OCI-LY1 (cell line): ENCODE data around the gene RXFP3.

Source experiments
- H2AFZ ChIP-seq: fragments of 200-600 bp; sonication (generic), shearing (Covaris generic); 2 replicates; pipeline ENCODE4 v1.6.0; 2014; ENCODE audit warnings: antibody characterized with exemption, mild to moderate bottlenecking, low read length
- H3F3A ChIP-seq: fragments of 200-600 bp; sonication (generic), shearing (Covaris generic); 2 replicates; pipeline ENCODE4 v1.6.0; 2014; ENCODE audit warnings: mild to moderate bottlenecking, antibody characterized with exemption, low read length, moderate library complexity; ENCODE audit not compliant: insufficient read depth
- H3K27ac ChIP-seq: fragments of 200-600 bp; sonication (generic); 2 replicates; pipeline ENCODE4 v1.5.1; 2014; ENCODE audit warnings: low read length, mixed run types, mild to moderate bottlenecking, low read depth; ENCODE audit not compliant: poor library complexity, severe bottlenecking
- H3K27me3 ChIP-seq: fragments of 200-600 bp; sonication (generic); 2 replicates; pipeline ENCODE4 v1.6.0; 2014; ENCODE audit warnings: antibody characterized with exemption, mild to moderate bottlenecking, low read length, moderate library complexity; ENCODE audit not compliant: insufficient read depth
- H3K36me3 ChIP-seq: fragments of 200-600 bp; sonication (generic); 2 replicates; pipeline ENCODE4 v1.6.1; 2014; ENCODE audit warnings: mild to moderate bottlenecking, antibody characterized with exemption, low read length, moderate library complexity, mixed read lengths; ENCODE audit not compliant: insufficient read depth
- H3K4me1 ChIP-seq: fragments of 200-600 bp; sonication (generic); 2 replicates; pipeline ENCODE4 v1.5.1; 2014; ENCODE audit warnings: mild to moderate bottlenecking, low read length, moderate library complexity; ENCODE audit not compliant: insufficient read depth, severe bottlenecking
- H3K4me2 ChIP-seq: fragments of 200-600 bp; sonication (generic), shearing (Covaris generic); 2 replicates; pipeline ENCODE4 v1.6.1; 2014; ENCODE audit warnings: low read length
- H3K4me3 ChIP-seq: fragments of 200-600 bp; sonication (generic); 2 replicates; pipeline ENCODE4 v1.5.1; 2014; ENCODE audit warnings: low read length, low read depth, mild to moderate bottlenecking, mixed read lengths; ENCODE audit not compliant: poor library complexity, severe bottlenecking
- H3K79me2 ChIP-seq: fragments of 200-600 bp; shearing (Covaris generic); 2 replicates; pipeline ENCODE4 v1.6.1; 2016; ENCODE audit warnings: mixed run types, low read length, mixed read lengths; ENCODE audit not compliant: insufficient read depth
- H3K9ac ChIP-seq: fragments of 200-600 bp; sonication (generic), shearing (Covaris generic); 2 replicates; pipeline ENCODE4 v1.6.1; 2014; ENCODE audit warnings: mild to moderate bottlenecking, low read length, mixed read lengths
- H3K9me2 ChIP-seq: fragments of 200-600 bp; sonication (generic), shearing (Covaris generic); 2 replicates; pipeline ENCODE4 v1.6.1; 2014; ENCODE audit warnings: low read depth, mild to moderate bottlenecking, low read length, mixed read lengths
- H3K9me3 ChIP-seq: fragments of 200-600 bp; shearing (Covaris generic); 2 replicates; pipeline ENCODE4 v1.6.1; 2014; ENCODE audit warnings: low read length, mixed read lengths
- H4K20me1 ChIP-seq: fragments of 200-600 bp; sonication (generic), shearing (Covaris generic); 2 replicates; pipeline ENCODE4 v1.6.0; 2016; ENCODE audit warnings: mild to moderate bottlenecking, low read length; ENCODE audit not compliant: insufficient read depth
- CTCF ChIP-seq: fragments of 200-600 bp; sonication (generic), shearing (Covaris generic); IDR thresholded peaks from 2 replicates; pipeline ENCODE4 v1.5.1; 2017; ENCODE audit warnings: mild to moderate bottlenecking, antibody characterized with exemption, low read length, moderate library complexity, mixed read lengths
- EZH2 ChIP-seq: fragments of 200-600 bp; sonication (generic), shearing (Covaris generic); IDR thresholded peaks from 2 replicates; pipeline ENCODE4 v1.8.0; 2017; ENCODE audit warnings: borderline replicate concordance, mixed run types, mild to moderate bottlenecking, antibody characterized with exemption, low read length, moderate library complexity, mixed read lengths

Gene RXFP3

GRCh38 chr5:33957577-33958150, 21.5 kb downstream of the RXFP3 start:
- Histone ChIP-seq H3K9ac (no peak overlapping the region), H3K4me1 (no peaks in the 10 kb centered on the region), H3K4me3 (no peak overlapping the region), H3K9me2 (no peaks in the 10 kb centered on the region), H3F3A (no peaks in the 10 kb centered on the region), H3K27me3 (no peaks in the 10 kb centered on the region), H2AFZ (no peak overlapping the region), H3K9me3 (no peaks in the 10 kb centered on the region), H3K36me3 (no peaks in the 10 kb centered on the region), H4K20me1 (no peaks in the 10 kb centered on the region), H3K79me2 (no peaks in the 10 kb centered on the region), H3K4me2 (no peak overlapping the region), H3K27ac (no peak overlapping the region)
- TF ChIP-seq EZH2, result no peak

GRCh38 chr5:33958176-33958575, 22.0 kb downstream of the RXFP3 start:
- Histone ChIP-seq H3K4me1 (no peaks in the 10 kb centered on the region), H3K27me3 (no peaks in the 10 kb centered on the region), H3K4me3 (no peak overlapping the region), H3K9me2 (no peaks in the 10 kb centered on the region), H3K9me3 (no peaks in the 10 kb centered on the region), H3K36me3 (no peaks in the 10 kb centered on the region), H3K79me2 (no peaks in the 10 kb centered on the region), H3F3A (no peaks in the 10 kb centered on the region), H4K20me1 (no peaks in the 10 kb centered on the region), H3K4me2 (no peak overlapping the region), H3K27ac (no peak overlapping the region), H2AFZ (no peak overlapping the region), H3K9ac (no peak overlapping the region)
- TF ChIP-seq EZH2, result no peak

DNA sequence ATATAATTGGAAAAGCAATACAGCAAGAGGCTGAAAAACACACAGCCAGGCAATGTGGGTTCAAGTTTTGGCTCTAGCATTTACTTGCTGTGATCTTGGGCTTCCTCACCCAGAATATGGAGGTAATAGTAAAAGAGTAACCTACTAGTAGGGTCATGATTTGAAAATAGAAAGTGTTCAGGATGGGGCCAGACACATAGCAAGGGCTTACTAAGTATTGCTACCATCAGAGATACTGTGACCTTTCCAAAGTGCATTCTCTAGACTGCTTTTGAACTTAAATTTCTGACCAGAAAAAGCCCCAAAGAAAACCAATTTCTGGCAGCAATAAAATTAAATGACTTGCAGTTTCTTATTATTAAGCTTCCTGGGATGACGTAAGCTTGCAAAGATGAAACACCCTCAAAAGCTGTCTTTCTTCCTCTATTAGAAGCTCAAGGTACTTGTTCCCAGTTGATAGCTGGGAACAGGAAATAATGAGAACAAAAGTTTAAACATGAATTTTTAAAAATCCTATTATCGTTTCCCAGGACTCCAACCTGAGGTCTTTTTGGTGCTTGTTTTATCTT, 28.0 kb downstream of the RXFP3 start:
- Histone ChIP-seq H3K4me1 (no peaks in the 10 kb centered on the region), H3K4me3 (no peak overlapping the region), H3K27ac (no peak overlapping the region), H4K20me1 (no peaks in the 10 kb centered on the region), H2AFZ (no peak overlapping the region), H3K4me2 (no peak overlapping the region), H3F3A (no peaks in the 10 kb centered on the region), H3K27me3 (no peaks in the 10 kb centered on the region), H3K36me3 (no peaks in the 10 kb centered on the region), H3K9ac (no peak overlapping the region), H3K9me2 (no peaks in the 10 kb centered on the region), H3K79me2 (no peaks in the 10 kb centered on the region), H3K9me3 (no peaks in the 10 kb centered on the region)
- TF ChIP-seq CTCF, result no peak
- no peak for TF ChIP-seq EZH2

- Histone ChIP-seq H3K79me2 (no peaks in the 10 kb centered on the region), H3K27me3 (no peaks in the 10 kb centered on the region), H3K36me3 (no peaks in the 10 kb centered on the region), H3K4me3 (no peak overlapping the region), H3K9me2 (no peaks in the 10 kb centered on the region), H3K4me1 (no peaks in the 10 kb centered on the region), H3F3A (no peaks in the 10 kb centered on the region), H3K9me3 (no peaks in the 10 kb centered on the region), H4K20me1 (no peaks in the 10 kb centered on the region), H3K9ac (no peak overlapping the region), H3K4me2 (no peak overlapping the region), H2AFZ (no peak overlapping the region), H3K27ac (no peak overlapping the region)
- TF ChIP-seq CTCF, result no peak
Observed at GRCh38 chr5:33966805-33967204, 30.6 kb downstream of the RXFP3 start.
